Endothelial cell of umbilical vein (primary cell): ENCODE results near the gene MIF4GD. TPM values are rescaled to one million over a fixed set of nuclear protein-coding genes. Genes with fewer than 3 reads are reported as not detected.

Source experiments
- BruUV-seq: library from RNA; stranded (reverse); fragments of 400-500 nt; replicated peaks from 2 replicates; lab custom pipeline; 2021; lab: Mats Ljungman, UMichigan
- CTCF ChIA-PET: fragments of 300-600, 350-600 bp; sonication (Branson Sonifier 250); formaldehyde crosslinking; loops from one replicate; lab custom pipeline; 2021; ENCODE audit warnings: antibody characterized with exemption, inconsistent platforms; lab: Charles Lee
- POLR2A ChIA-PET: fragments of 300-600, 350-600 bp; sonication (Branson Sonifier 250); formaldehyde crosslinking; loops from one replicate; lab custom pipeline; 2021; ENCODE audit warnings: antibody characterized with exemption, inconsistent platforms; lab: Charles Lee
- DNase-seq: peaks from one replicate; pipeline ENCODE4 v3.0.0-alpha.2; 2011; ENCODE audit warnings: low read depth, low spot score
- FAIRE-seq: peaks from 2 replicates; lab custom pipeline; 2011; peaks lifted over from hg19 to GRCh38; lab: Jason Lieb, UNC
- H2AFZ ChIP-seq: 2 replicates; pipeline ENCODE4 v1.6.0; 2012; ENCODE audit warnings: low read depth, low read length, control low read depth, inconsistent platforms
- H3K27ac ChIP-seq: 2 replicates; pipeline ENCODE4 v1.5.1; 2011; ENCODE audit warnings: low read depth, mild to moderate bottlenecking, control low read depth, low read length, moderate library complexity; ENCODE audit not compliant: insufficient read depth
- H3K27me3 ChIP-seq, 2 experiments: 2 replicates each; pipeline versions ENCODE4 v1.6.0 to v1.6.1; 2011; ENCODE audit warnings: low read length in 2 of 2, mixed read lengths in 1 of 2; ENCODE audit not compliant: control insufficient read depth in 2 of 2, insufficient read depth in 2 of 2
- H3K36me3 ChIP-seq, 2 experiments: 2 replicates in 1 of 2; 3 replicates in 1 of 2; pipeline ENCODE4 v1.5.1; 2011; ENCODE audit warnings: low read length in 2 of 2, mild to moderate bottlenecking in 1 of 2, moderate library complexity in 1 of 2; ENCODE audit not compliant: control insufficient read depth in 2 of 2, insufficient read depth in 2 of 2; ENCODE audit errors: extremely low read depth in 1 of 2
- H3K4me1 ChIP-seq: 3 replicates; pipeline ENCODE4 v1.5.1; 2011; ENCODE audit warnings: mild to moderate bottlenecking, low read length; ENCODE audit not compliant: control insufficient read depth, insufficient read depth; ENCODE audit errors: extremely low read depth
- H3K4me2 ChIP-seq: 2 replicates; pipeline ENCODE4 v1.6.1; 2011; ENCODE audit warnings: low read length, control low read depth, mixed read lengths; ENCODE audit not compliant: insufficient read depth
- H3K4me3 ChIP-seq, 3 experiments: fragments of 200-600 bp in 1 of 3; sonication (generic), shearing (Covaris generic) in 1 of 3; replicated peaks in 1 of 3; 2 replicates each; pipeline ENCODE4 v1.5.1; 2011 to 2016; ENCODE audit warnings: control low read depth in 3 of 3, low read length in 3 of 3, mild to moderate bottlenecking in 2 of 3, inconsistent platforms in 1 of 3, low read depth in 1 of 3, moderate library complexity in 1 of 3; ENCODE audit not compliant: insufficient read depth in 1 of 3
- H3K79me2 ChIP-seq: 2 replicates; pipeline ENCODE4 v1.6.0; 2012; ENCODE audit warnings: low read length, inconsistent platforms; ENCODE audit not compliant: control insufficient read depth, insufficient read depth
- H3K9ac ChIP-seq: replicated peaks from 2 replicates; pipeline ENCODE3; 2011; ENCODE audit warnings: low read length, control low read depth; ENCODE audit not compliant: insufficient read depth; ENCODE audit errors: extremely low read depth
- H3K9me1 ChIP-seq: replicated peaks from 3 replicates; pipeline ENCODE4 v1.6.0; 2011; ENCODE audit warnings: mild to moderate bottlenecking, low read length; ENCODE audit not compliant: control insufficient read depth, insufficient read depth; ENCODE audit errors: extremely low read depth
- H3K9me3 ChIP-seq: replicated peaks from 2 replicates; pipeline ENCODE4 v1.5.1; 2012; ENCODE audit warnings: low read length, inconsistent platforms; ENCODE audit not compliant: control insufficient read depth, insufficient read depth
- H4K20me1 ChIP-seq: replicated peaks from 2 replicates; pipeline ENCODE3; 2011; ENCODE audit warnings: mild to moderate bottlenecking, low read length; ENCODE audit not compliant: control insufficient read depth, insufficient read depth; ENCODE audit errors: extremely low read depth
- EZH2 ChIP-seq: IDR thresholded peaks from 2 replicates; pipeline ENCODE4 v1.6.1; 2012; ENCODE audit warnings: borderline replicate concordance, low read depth, mild to moderate bottlenecking, moderate library complexity, low read length, inconsistent platforms; ENCODE audit not compliant: severe bottlenecking
- FOS ChIP-seq: IDR thresholded peaks from 2 replicates; pipeline ENCODE4 v1.6.1; 2011; ENCODE audit warnings: mild to moderate bottlenecking, low read length, moderate library complexity, borderline replicate concordance; ENCODE audit not compliant: insufficient read depth
- GATA2 ChIP-seq: IDR thresholded peaks from 2 replicates; pipeline ENCODE4 v1.7.0; 2011; ENCODE audit warnings: low read depth, mild to moderate bottlenecking, moderate library complexity, mixed read lengths, low read length; ENCODE audit not compliant: insufficient read length, insufficient read depth
- JUN ChIP-seq: IDR thresholded peaks from 2 replicates; pipeline ENCODE4 v1.6.1; 2011; ENCODE audit warnings: borderline replicate concordance, low read depth; ENCODE audit not compliant: insufficient read length, insufficient read depth
- MAX ChIP-seq: IDR thresholded peaks from 2 replicates; pipeline ENCODE4 v1.6.1; 2011; ENCODE audit not compliant: insufficient read depth, insufficient read length
- MYC ChIP-seq: IDR thresholded peaks from one replicate; pipeline ENCODE4 v1.6.1; 2011; ENCODE audit warnings: mild to moderate bottlenecking, low read depth, low read length
- POLR2A ChIP-seq: IDR thresholded peaks from 2 replicates; pipeline ENCODE4 v1.6.1; 2012; ENCODE audit warnings: low read depth, mild to moderate bottlenecking, control low read depth, low read length
- POLR2AphosphoS5 ChIP-seq: IDR thresholded peaks from 2 replicates; pipeline ENCODE4 v1.6.1; 2012; ENCODE audit warnings: low read depth, mild to moderate bottlenecking, control low read depth, low read length, moderate library complexity; ENCODE audit not compliant: insufficient read depth
- dilution Hi-C: fragments of 300-500 bp; cut with MboI; formaldehyde crosslinking; loops from one replicate; pipeline ENCODE4 v1.15.0; 2019; ENCODE audit warnings: low sequenced_read_pairs; ENCODE audit not compliant: extremely low pct_ligation_motif_present
- intact Hi-C: fragments of 100-400 bp; cut with micrococcal nuclease; formaldehyde crosslinking; loops from one replicate; pipeline ENCODE4 v1.10.0; 2022
- polyA plus RNA-seq, 4 experiments: library from polyadenylated mRNA; depleted of rRNA in 3 of 4; stranded (reverse) in 3 of 4; unstranded in 1 of 4; fragments of >200 nt; gene quantifications; 2 replicates each; pipeline versions ENCODE4 v1.2.1 to v1.2.3, GENCODE V29; 2011 to 2012; ENCODE audit warnings: missing spikeins in 1 of 4
- total RNA-seq: library from RNA; stranded (reverse); gene quantifications from 2 replicates; pipeline ENCODE4 v1.2.3, GENCODE V29; 2021
- TF ChIP-seq, protein P1 (sequence below), 2 donors: IDR thresholded peaks; 1 replicate in 1 of 2; 2 replicates in 1 of 2; pipeline ENCODE4 v1.5.1; 2011; ENCODE audit warnings: low read length in 2 of 2, mild to moderate bottlenecking in 2 of 2, moderate library complexity in 2 of 2, control low read depth in 1 of 2, inconsistent platforms in 1 of 2, low read depth in 1 of 2; ENCODE audit not compliant: insufficient read depth in 1 of 2; ENCODE audit errors: extremely low read depth in 1 of 2

The MIF4GD gene
- total and polyA plus RNA-seq, 2 donors (not counting 3 experiments of a cell fraction or from before 2014, with no cell fraction given): 12.4 to 35.7 TPM

DNA sequence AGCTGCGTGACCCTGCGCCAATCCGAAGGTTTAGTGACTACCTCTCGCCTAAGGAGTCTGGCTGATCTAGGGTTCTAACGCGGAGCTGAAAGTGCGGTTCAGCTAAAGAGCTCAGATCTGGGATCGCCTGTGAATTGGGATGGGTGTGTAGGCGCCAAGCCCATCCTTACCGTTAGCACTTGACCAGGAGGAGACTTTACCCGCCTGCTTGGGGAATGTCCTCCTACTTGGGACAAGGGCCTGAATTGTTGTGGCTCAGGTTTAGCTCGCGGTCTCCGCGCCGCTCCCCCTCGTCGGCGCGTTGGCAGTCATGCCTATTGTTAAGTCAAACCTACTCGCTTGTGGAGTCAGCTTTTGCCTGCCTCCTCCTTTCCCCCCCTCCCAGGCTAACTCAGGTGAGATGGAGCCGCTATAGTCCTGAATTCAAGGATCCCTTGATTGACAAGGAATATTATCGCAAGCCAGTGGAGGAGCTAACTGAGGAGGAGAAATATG, 8.9 kb downstream of the MIF4GD start:
- no peak for DNase-seq
- Histone ChIP-seq H3K4me3 (peak overlapping the region; percentile 64 to 92 (median 76)), H3K9me3 (no peaks in the 10 kb centered on the region), H3K9ac (peak overlapping the region; percentile 99), H3K27ac (peak overlapping the region; percentile 97), H3K4me2 (peak overlapping the region; percentile 87), H3K27me3 (no peaks in the 10 kb centered on the region), H3K9me1 (no peaks in the 10 kb centered on the region), H4K20me1 (no peaks in the 10 kb centered on the region), H3K36me3 (peaks cover 3 to 13% of the 10 kb centered on the region in 2 experiments), H3K4me1 (peaks cover 33% of the 10 kb centered on the region), H2AFZ (peak overlapping the region; percentile 53), H3K79me2 (peaks cover 45% of the 10 kb centered on the region)
- intact Hi-C loops: no loop called here
- ChIA-PET CTCF (interaction anchor here (2.2 to 4.5 kb wide), 5 partner anchors 9 to 150 kb away, joined by 6 to 80 read pairs (median 17); partner anchors contain the start of genes MIF4GD and SLC25A19), POLR2A (interaction anchor here (0.5 to 3.2 kb wide), 3 partner anchors 8 to 59 kb away, joined by 8 to 23 read pairs (median 10); partner anchors contain the start of genes MIF4GD and SLC25A19)
- dilution Hi-C loops: no loop called here
- BruUV-seq: TSS peak; percentile 64
- FAIRE-seq: no peak
- TF ChIP-seq, protein P1, sequence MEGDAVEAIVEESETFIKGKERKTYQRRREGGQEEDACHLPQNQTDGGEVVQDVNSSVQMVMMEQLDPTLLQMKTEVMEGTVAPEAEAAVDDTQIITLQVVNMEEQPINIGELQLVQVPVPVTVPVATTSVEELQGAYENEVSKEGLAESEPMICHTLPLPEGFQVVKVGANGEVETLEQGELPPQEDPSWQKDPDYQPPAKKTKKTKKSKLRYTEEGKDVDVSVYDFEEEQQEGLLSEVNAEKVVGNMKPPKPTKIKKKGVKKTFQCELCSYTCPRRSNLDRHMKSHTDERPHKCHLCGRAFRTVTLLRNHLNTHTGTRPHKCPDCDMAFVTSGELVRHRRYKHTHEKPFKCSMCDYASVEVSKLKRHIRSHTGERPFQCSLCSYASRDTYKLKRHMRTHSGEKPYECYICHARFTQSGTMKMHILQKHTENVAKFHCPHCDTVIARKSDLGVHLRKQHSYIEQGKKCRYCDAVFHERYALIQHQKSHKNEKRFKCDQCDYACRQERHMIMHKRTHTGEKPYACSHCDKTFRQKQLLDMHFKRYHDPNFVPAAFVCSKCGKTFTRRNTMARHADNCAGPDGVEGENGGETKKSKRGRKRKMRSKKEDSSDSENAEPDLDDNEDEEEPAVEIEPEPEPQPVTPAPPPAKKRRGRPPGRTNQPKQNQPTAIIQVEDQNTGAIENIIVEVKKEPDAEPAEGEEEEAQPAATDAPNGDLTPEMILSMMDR (IDR thresholded peaks at IDR 0.05; ENCODE audit: extremely low read depth in 1 of 2, insufficient read depth in 1 of 2, low read depth in 1 of 2, low read length in 2 of 2): no peak
- TF ChIP-seq MYC (no peak), GATA2 (no peak), POLR2AphosphoS5 (no peak), POLR2A (no peak), MAX (no peak), EZH2 (no peak), FOS (no peak), JUN (no peak)
